Measurements from ENCODE around the gene F11R.
"Not testable (repeated sequence)": the region's sequence is repeated elsewhere in the genome, so short reads cannot be mapped to it uniquely, and the experiment has no call there.

Gene F11R

DNA sequence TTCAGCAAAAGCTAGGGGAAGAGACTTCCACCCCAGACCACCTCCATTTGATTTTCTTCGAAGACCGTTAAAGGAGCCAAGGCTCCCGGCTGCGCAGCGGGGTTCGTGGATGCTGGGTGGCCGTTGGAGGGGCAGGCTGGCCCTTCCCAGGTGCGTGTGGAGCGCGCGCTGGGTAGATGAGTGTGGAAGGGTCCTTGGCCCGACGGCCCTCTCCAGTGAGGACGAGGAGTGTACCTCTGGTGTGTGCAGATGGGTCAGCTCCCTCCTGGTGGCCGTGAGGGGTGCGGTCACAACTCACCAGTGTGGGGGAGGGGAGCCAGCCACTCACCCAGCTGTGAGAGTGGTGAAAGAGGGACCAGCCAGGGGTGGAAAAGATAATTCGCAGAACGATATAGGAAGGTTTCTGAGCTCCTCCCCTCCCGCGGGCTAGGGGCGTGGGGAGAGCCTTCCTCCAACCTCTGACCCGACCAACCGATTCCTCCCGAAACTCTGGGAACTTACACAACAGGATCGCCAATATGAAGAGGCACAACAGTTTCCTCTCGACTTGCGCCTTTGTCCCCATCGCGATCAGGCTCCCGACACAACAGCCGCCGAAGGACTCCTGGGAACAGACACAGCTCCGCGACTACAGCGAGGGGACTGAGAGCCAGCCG is at the start of gene F11R:
F11R (minus strand) TSS at position 644 of the 656 bp plus-strand sequence; CDS start at position 565, 79 bp downstream.
- DNase-seq (ENCODE audit: low read depth, low spot score): no peak

DNA sequence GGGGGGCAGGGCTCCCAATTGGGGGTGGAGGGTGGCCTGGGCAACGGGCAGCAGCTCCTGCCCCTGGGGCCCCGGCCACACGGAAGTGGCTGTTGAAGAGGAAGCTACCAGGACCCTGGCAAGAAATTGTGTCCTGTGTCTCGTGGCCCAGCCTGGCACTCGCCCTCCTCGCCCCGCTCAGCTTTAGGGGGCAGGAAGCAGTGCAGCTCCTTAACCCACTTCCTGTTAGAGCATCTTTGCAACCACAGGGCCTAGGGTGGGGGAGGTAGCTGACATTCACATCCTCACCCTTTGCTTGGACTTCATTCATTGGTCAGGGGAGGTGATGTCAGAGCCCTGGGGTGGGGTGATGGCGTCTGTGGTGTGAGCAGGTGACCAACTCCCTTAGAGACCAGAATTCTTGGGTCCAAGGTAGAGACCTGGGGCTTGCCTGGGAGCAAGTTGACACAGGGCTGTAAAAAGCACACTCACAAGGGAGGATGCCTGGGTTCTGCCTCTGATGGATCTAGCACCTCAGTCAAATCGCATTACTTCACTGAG is 48.8 kb upstream of the F11R start, which contains the start of gene ARHGAP30:
ARHGAP30 (minus strand) TSS at position 161 of the 540 bp plus-strand sequence. CDS start 267 bp downstream, outside the sequence.
- peak; percentile 45 for DNase-seq (ENCODE audit: low read depth, low spot score)

DNA sequence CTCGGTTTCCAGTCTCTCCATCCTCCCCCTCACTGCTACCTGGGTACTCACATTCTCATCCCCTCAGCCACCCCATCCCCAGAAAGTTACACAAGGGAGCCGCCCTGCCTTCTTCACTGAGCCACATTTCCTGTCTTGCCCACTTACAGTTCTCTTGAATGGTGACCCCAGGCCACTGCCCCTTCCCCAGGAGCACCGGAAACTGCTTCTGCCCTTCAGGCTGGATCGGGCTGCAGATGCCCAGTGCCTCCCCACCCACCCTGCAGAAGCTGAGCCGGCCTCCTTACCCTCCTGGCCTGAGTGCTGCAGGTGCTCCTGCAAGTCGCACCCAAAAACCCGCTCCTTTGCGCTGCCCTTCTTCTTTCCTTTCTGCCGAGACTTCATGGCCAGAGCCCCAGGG is 48.3 kb upstream of the F11R start:
- DNase-seq (ENCODE audit: low read depth, low spot score): no peak

DNA sequence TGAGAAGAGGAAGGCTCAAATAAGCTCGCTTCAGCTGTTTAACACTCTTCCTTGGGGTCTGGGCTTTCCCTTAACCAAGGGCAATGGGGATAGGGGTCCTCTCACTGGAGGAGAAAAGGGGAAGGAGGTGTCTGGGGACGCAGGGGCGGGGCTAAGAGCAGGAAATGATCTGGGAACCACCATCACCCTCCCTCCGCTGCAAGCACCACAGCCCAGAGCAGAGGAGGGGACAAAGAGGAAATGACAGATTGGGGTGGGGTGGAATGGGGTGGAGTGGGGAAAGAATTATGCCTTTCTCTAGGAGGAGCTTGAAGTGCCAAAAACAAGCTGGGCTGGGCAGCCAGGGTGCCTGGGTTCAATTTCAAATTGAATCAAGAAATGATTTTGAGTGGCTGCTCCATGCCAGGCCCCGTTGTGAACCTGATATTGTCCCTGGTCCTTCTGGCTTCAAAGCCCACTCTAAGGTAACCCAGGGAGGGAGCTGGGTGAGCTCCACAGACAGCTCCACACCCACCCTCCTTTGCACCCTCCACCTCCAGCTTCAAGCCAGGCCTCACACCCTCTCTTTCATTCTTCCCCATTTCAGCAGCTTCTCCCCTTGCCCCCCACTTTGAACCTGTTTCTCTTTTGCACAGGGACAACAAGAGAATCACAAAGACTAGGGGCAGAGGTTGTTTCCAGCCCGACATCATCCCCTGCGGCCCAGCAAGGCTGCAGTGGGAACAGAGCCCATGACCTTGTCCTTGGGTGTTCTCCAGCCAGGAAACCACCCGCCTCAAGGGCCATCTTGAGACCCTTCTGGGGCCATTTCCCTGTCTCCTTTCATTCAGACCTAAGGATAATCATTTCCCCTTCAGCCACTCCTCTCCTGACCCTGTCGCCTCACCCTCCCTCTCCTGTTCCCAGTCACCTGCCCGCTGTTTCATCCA is 47.6 kb upstream of the F11R start:
- peak; percentile 37 for DNase-seq (ENCODE audit: low read depth, low spot score)

DNA sequence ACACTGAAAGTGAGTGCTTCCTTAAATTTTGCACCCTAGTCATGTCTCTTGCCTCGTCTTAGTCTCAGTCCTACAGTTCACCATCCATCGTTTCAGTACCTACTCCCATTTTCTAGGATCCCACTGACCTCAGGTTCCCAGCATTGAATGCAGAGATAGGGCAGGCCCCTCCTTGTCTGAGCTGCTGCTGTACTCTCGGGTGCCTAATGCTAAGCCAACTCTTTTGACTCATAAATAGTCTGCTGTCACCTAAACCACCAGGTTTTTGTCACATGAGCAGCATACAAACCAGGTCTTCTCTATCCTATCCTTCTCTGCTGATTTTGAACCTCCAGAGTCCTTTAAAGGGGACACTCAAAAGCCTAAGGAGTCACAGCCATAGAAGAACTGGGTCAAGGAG is 45.7 kb upstream of the F11R start:
- DNase-seq (ENCODE audit: low read depth, low spot score): no peak

DNA sequence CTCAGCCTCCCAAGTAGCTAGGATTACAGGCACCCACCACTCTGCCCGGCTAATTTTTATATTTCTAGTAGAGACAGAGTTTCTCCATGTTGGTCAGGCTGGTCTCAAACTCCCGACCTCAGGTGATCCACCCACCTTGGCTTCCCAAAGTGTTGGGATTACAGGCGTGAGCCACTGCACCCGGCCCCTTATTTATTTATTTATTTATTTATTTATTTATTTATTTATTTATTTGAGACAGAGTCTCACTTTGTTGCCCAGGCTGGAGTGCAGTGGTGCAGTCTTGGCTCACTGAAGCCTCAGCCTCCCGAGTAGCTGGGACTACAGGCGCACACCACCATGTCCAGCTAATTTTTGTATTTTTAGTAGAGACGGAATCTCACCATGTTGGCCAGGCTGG is 44.7 kb upstream of the F11R start:
- not testable (repeated sequence) for DNase-seq (ENCODE audit: low read depth, low spot score)

DNA sequence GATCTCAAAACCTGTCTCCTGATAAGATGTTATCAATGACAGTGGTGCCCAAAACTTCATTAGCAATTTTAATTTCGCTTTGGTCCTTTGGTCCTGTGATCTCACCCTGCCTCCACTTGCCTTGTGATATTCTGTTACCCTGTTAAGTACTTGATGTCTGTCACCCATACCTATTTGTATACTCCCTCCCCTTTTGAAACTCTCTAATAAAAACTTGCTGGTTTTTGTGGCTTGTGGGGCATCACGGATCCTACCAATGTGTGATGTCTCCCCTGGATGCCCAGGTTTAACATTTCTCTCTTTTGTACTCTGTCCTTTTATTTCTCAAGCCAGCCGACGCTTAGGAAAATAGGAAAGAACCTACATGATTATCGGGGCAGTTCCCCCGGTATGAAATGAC is 43.0 kb upstream of the F11R start:
- not testable (repeated sequence) for DNase-seq (ENCODE audit: low read depth, low spot score)

DNA sequence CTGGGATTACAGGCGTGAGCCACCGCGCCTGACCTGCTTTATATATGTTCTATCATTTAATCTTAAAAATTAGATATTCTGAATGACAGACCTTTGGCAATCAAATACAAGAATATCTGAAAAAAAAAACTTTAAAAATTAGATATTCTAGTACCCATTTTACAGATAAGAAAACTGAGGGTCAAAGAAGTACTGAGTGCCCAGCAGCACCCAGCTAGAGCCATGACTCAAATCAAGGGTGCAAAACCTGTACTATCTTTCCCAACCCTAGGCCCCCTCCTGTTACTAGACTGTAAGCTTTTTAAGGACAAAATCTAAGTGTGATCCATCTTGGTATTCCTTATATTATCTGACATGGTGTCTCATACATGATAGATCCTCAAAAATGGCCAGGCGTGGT is 40.5 kb upstream of the F11R start:
- no peak for DNase-seq (ENCODE audit: low read depth, low spot score)

DNA sequence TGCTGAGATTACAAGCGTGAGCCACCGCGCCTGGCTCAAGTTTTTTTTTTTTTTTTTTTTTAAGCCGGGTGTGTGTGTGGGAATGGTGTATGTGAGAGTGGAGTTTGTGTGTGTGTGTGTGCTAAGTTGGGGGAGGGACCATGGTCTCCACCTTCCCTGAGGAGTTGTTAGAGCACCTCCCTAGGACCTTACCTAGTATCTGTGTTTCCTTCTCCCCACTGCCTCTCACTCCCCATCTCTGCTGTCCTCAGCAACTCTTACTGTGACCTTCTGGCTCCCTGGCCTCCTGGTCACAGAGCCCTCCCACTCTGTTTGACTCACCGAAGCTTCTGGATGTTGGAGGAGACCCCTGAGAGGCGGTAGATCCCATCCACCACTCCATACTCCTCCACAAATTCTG is 38.3 kb upstream of the F11R start:
- DNase-seq (ENCODE audit: low read depth, low spot score): no peak

DNA sequence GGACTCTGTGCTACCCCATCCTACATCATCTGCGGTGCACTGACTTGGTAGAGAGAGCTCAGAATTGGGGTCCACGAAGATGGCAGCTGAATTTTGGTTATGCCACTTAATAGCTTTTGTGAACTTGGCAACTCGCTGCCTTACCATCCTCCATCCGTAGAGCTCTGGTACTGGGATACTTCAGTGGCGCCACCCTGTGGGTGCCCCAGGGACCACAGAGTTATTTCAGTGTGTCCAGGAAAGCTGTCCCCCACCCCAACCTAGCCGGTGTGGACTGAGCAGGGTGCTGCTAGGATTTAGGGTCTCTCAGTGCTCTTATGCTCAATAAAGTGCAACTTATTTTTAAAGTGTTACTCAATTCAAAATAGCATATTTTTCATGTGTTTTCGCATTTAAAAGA is 33.9 kb upstream of the F11R start:
- no peak for DNase-seq (ENCODE audit: low read depth, low spot score)

DNA sequence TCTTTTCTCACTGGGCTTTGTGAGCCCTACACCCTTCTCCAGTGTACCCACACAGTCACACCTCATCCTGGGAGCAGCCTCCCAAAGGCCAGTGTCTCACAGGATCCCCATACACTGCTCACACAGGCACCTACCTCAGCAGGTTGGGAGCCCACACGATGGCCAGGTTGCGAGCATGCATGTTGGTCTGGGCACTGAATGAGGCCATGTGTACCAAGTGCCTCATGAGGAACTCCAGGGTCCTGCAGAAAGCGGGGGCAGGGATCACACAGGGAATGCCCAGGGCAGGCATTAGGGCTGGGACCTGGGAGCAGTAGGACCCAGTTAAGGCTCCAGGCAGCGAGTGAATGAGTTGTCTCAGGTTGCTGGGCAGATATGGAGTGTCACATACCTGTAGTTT is 33.3 kb upstream of the F11R start:
- DNase-seq (ENCODE audit: low read depth, low spot score): no peak

DNA sequence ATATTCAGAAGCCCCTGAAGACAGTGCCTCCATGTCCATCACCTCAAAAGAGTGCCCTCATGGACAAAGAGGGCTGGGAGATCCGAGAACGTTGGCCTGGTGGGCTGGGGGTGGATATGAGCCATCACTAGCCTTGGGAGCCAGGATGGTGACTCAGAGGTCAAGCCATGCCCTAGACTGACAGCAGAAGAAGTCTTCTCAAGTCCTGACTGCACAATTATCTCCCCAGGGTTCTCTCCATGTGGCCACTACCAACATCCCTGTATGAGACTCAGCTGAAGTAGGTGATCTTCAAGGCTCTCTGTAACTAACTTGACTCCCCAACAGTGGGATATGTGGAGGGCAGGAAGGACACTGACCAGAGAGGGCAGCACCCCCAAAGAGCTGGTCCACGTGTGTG is 31.9 kb upstream of the F11R start:
- DNase-seq (ENCODE audit: low read depth, low spot score): no peak

DNA sequence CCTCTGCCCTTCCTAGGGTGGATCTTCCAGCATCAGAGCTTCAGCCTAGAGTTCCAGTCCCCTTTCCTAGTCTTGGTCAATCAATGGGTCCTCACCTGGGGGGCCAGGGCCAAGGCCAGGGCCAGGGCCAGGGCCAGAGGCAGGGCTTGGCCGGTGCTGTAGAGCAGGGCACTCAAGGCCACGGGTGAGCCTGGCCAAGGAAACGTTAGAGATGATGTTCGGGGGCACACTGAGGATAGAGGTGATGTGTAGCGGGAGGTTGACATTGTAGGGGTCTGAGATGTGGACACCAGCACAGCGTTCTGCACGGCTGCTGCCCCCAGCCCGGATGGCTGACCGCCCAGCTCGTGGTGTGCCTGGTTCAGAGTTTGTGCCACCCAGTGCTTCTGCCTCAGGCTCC is 30.3 kb upstream of the F11R start:
- no peak for DNase-seq (ENCODE audit: low read depth, low spot score)

DNA sequence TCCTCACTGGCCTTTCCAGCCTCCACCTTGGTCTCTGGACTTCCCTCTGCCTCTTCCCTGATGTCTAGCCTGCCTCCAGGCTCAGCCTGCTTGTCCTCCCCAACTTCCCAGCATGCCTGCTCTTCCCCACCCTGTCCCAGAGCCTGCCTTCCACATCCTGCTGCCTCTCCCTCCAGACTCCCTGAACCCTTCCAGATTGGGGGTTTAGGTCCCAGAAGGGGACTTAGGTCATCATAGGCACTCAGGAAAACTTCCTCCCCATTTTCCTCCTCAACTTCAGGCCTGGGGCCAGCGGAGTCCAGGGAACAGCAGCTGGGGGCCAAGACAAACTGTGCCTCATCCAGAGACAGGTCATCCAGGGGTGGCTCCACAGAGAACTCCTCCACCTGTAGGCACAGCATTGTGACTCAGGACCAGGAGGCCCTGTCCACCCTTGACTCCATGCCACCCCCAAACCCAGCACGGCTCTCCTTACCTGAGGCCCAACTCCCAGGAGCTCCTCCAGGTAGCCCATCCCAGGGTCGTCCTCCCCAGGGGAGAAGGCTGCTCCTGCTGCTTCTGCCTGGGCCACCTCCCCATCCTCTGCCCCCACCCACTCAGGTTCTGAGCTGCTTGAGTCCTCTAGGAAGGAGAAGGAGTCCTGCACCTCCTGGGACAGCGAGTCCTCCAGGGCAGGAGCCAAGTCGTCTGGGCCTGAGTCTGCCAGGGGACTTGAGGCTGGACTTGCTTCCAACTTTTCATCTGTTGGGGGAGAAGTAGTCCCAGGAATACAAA is 28.2 kb upstream of the F11R start:
- no peak for DNase-seq (ENCODE audit: low read depth, low spot score)

DNA sequence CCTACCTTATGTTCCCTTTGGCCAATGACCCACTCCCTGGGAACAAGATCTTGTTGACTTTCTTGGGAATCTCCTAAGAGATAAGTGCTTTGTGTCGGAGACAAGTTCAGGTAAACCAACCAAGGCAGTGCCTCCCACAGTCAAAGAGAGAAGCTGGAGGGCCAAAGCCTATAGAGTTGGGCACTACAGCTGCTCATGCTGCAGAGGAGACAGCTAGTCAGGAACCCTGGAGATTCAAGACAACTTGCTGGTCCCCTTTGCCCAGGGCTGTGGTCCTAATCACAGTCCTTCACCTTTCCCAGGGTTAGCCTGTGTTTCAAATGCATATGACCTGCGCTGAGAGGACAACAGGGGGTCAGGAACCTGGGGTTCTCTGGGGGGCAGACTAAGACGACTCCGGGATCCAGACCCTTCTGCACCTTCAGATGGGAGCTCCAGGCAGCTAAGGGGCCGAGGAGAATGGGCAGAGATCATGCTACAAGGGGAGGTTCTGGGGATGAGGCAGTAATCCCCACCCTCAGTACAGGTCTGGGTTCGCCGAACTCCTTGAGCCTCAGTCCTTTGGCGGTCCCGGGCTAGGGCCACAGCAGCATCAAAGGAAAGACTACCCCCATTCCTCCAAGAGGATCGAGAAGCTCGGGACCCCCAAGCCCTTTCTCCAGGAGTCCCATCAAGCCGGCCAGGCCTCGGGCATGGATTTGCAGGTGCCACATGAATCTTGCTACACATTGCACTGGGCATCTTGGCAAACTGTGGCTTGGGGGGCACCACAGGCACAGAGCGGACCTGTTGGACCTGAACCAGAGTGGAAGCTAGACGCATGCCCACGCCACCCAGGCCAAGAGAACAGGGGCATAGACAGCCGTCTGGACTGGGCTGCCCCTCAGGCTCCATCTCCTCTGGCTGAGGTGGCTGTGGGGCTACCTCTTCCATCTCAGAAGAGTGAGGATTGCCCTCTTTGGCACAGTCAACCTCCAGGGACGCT is 26.8 kb upstream of the F11R start:
- DNase-seq (ENCODE audit: low read depth, low spot score): no peak

DNA sequence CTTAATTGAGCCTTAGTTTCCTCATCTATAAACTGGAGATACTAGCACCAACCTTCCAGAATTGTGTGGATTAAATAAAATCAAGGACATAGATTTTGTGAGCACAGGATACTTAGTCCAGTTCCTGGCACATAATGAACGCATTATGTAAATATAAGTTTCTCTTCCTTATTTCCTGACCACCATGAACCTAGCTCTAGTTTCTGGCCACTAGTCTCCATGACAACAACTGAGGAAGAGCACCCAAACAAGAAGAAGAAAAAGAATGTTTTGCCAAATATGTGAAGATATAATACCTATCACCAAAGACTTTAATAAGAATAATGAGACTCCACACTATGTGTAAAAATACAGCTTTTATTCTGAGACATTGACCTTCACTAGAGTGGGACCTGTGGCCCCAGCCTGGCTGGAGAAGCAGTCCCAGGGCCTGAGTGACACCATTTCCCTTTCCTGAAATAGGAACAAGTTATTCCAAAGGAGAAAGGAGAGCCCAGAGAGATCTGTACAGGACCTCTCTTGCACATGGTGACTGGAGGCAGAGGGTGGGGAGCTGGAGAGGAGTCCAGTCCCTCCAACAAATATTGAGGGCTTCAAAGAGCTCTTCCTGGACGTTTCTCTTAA is 25.8 kb upstream of the F11R start:
- DNase-seq (ENCODE audit: low read depth, low spot score): no peak

DNA sequence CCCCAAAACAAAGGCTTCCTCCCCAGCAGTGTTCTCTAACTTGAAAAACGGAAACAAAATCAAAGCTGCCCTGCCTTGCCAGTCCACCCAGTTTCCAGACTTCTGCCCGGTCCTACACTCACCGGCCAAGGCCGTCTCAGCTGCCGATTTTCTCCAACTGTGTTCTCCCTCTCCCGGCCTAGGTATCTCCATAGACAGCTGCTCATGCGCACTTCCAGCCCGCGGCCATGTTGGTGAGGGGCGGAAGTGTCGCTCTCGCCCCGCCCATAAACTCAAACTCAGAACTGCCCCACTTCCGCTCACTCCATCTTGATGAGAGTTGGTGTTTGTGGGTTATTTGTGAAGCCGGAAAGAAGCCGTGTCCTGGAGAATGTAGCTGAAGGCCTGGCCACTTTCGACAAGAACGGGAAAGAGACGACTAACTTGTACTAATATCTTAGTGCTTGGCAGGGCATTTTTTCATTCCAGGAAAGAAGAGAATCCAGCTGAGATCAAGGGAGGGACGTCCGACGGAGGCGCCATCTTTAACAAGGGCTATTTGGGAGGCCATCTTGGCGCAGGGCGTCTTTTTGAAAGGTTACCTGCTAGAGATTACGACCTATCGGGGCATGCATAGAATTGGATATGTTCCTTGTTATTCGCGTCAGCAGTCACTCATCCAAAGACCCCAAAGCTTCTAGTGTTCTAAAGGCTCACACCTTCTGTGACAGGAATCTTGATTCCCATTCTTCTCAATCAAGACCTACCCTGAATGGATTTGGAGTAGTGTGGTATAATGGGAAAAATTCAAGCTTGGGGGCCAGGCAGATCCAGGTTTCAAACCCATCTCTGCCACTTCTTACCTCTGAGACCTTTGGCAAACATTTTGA is 25.0 kb upstream of the F11R start, which contains the start of gene USF1:
USF1 (minus strand) TSS at position 242 of the 869 bp plus-strand sequence. CDS start 2,702 bp downstream, outside the sequence.
- peak; percentile 83 for DNase-seq (ENCODE audit: low read depth, low spot score)

DNA sequence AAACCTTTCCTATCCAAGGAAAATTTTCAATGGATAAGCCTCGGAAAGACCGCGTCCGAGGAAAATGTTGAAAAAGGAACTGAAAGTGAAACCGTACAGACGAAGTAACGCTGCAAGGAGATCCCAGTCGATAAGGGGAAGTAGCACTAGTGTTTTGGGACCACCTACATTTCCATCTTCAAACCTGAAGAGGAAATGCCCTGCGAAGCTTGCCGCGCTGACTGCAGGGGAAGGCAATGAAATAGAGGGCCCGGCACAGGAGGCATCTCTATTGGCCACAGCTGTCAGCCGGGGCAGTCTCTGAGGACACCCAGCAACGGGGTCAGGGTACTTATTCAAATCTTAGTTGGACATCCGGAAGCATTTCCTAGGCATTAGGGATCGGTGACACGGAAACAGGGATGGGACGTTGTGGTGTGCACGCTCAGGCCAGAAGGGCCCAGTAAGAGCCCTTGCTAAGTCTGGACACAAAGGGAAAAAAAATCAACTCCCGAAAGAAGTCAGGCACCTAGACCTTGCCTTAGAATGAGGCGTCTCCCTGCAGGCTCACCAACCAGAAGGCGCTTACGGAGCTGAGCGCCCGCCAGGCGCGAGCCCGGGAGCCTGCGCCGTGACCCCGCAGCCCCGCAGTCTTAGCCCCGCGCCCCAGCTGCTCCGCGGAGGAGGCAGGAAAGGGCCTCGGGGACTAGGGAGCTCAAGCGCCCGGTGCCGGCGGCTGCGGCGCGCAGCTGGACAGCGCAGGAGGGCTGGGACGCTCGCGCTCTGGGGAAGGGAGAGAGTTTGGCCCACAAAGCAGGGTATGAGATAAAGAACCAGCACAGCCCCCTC is 24.2 kb upstream of the F11R start:
- DNase-seq (ENCODE audit: low read depth, low spot score): no peak
